ENCODE measurements around the gene ATP1A2. TPM values are rescaled to one million over a fixed set of nuclear protein-coding genes. Genes with fewer than 3 reads are reported as not detected.

Gene ATP1A2
- total and polyA plus RNA-seq, 3 donors from 2014 or later, result 13.2 to 27.9 (median 14.2) TPM

DNA sequence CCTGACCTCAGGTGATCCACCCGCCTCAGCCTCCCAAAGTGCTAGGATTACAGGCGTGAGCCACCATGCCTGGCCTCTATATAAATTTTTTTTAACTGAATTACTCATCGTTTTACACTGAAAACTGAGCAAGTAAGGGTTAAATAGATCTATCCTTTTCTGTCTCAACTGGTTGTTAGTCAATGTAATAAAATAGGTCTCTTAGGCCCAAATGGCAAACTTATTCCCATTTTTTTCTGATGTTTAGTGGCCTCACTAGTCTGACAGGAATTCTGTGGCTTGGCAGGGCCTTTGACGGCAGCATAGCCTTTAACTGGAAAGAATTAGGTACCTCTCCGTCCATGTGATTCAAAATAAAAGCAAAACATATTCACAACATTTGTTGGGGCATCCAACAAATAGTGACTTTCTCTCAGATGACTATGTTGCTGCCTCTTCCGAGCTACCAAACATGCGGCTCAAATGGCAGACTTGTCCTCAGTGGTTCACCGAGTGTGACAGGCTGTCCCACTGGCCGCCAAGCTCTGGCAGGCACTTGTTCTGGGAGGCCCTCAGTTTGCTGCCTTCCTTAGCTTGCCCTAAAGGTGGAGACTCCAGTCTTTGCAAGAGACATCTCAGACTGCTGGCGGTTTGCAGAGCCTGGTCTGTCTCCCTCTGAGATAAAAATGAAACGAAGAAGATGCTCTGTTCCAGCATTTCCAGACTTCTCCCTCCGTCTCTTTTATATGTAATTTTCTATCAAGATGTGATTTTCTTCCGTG, 53.2 kb downstream of the ATP1A2 start:
- H3K9me3 ChIP-seq, result no peaks in the 10 kb centered on the region
- H3K27me3 ChIP-seq, result no peaks in the 10 kb centered on the region
- DNase-seq, result no peak
- intact Hi-C loops (cut with DNase I; ENCODE audit: low total_unique reads), result no loop called here
- H3K36me3 ChIP-seq (ENCODE audit: low read depth, missing control alignments), result no peaks in the 10 kb centered on the region
- TF ChIP-seq POLR2A (IDR thresholded peaks at IDR 0.05), result no peak
- TF ChIP-seq, protein P1, sequence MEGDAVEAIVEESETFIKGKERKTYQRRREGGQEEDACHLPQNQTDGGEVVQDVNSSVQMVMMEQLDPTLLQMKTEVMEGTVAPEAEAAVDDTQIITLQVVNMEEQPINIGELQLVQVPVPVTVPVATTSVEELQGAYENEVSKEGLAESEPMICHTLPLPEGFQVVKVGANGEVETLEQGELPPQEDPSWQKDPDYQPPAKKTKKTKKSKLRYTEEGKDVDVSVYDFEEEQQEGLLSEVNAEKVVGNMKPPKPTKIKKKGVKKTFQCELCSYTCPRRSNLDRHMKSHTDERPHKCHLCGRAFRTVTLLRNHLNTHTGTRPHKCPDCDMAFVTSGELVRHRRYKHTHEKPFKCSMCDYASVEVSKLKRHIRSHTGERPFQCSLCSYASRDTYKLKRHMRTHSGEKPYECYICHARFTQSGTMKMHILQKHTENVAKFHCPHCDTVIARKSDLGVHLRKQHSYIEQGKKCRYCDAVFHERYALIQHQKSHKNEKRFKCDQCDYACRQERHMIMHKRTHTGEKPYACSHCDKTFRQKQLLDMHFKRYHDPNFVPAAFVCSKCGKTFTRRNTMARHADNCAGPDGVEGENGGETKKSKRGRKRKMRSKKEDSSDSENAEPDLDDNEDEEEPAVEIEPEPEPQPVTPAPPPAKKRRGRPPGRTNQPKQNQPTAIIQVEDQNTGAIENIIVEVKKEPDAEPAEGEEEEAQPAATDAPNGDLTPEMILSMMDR (IDR thresholded peaks at IDR 0.05), result no peak
- H3K27ac ChIP-seq, result no peak overlapping the region
- H3K4me1 ChIP-seq, result no peaks in the 10 kb centered on the region
- no peak overlapping the region for H3K4me3 ChIP-seq
- 69 to 75% methylated on average over 13 of the region's 13 CpGs for WGBS, 2 donors

DNA sequence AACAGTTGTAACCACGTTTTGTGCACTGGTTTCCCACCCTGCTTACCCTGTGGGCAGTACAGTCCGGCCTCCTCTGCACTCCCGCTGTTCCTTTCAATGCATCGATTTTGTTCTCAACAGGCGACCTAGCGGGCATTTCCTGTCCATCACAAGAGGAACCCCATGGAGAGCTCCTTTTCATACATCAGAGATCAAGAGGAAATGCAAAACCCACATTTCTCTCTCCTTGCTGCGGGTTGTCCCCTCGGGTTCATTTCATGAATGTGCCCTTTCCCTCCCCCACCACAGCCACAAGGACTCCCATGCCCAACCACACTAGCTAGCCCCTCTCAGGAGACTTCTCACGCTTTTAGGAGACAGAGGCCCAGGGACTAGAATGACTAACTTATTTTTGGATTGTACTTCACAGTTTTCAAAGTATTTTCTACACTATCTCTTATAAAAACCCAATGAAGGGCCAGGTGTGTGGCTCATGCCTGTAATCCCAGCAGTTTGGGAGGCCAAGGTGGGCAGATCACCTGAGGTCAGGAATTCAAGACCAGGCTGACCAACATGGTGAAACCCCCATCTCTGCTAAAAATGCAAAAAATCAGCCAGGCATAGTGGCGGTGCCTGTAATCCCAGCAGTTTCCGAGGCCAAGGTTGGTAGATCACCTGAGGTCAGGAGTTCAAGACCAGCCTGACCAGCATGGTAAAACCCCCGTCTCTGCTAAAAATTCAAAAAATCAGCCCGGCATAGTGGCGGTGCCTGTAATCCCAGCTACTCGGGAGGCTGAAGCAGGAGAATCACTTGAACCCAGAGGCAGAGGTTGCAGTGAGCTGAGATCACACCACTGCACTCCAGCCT, 54.2 kb downstream of the ATP1A2 start:
- no peak for DNase-seq
- Histone ChIP-seq H3K4me1 (no peaks in the 10 kb centered on the region), H3K36me3 (ENCODE audit: low read depth, missing control alignments) (no peaks in the 10 kb centered on the region), H3K9me3 (no peaks in the 10 kb centered on the region), H3K27ac (no peak overlapping the region), H3K27me3 (no peaks in the 10 kb centered on the region), H3K4me3 (no peak overlapping the region)
- intact Hi-C loops (cut with DNase I; ENCODE audit: low total_unique reads), result no loop called here
- WGBS, 2 donors, result 66 to 69% methylated on average over 13 to 15 of the region's 15 CpGs
- TF ChIP-seq POLR2A (IDR thresholded peaks at IDR 0.05), result no peak
- TF ChIP-seq, protein P1 (IDR thresholded peaks at IDR 0.05), result no peak

DNA sequence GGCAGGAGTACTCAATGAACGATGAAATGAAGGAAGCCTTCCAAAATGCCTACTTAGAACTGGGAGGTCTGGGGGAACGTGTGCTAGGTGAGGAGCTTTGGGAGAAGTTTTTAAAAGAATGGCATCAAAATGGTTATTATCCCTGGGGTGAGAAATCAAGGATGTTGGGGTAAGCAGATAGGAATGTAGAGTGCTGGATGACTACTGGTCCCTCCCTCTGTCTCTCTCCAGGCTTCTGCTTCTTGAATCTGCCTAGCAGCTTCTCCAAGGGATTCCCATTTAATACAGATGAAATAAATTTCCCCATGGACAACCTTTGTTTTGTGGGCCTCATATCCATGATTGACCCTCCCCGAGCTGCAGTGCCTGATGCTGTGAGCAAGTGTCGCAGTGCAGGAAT, 55.8 kb downstream of the ATP1A2 start:
- intact Hi-C loops (cut with DNase I; ENCODE audit: low total_unique reads), result no loop called here
- Histone ChIP-seq H3K9me3 (no peaks in the 10 kb centered on the region), H3K27ac (no peak overlapping the region), H3K36me3 (ENCODE audit: low read depth, missing control alignments) (no peaks in the 10 kb centered on the region), H3K27me3 (no peaks in the 10 kb centered on the region), H3K4me1 (peaks cover 2% of the 10 kb centered on the region), H3K4me3 (no peak overlapping the region)
- no peak for DNase-seq
- no peak for TF ChIP-seq POLR2A (IDR thresholded peaks at IDR 0.05)
- TF ChIP-seq, protein P1 (IDR thresholded peaks at IDR 0.05), result no peak
- 90 to 93% methylated on average over 4 of the region's 4 CpGs for WGBS, 2 donors

DNA sequence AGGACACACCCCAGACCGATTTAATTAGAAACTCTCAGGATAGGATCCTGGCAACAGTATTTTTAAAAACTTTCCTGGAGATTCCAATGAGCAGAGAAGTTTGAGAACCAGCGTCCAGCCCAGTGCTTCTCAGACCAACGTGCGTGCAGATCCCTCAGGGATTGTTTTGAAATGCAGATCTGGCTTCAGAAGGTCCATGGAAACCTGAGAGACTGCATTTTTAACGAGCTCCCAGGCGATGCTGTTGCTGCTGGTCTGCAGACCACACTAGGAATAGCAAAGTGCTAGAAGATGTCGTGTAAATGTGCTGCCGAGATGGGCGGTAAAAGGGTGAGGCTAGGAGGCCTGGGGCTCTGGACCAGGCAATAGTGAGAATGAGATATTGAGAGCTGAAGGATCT, 56.4 kb downstream of the ATP1A2 start:
- intact Hi-C loops (cut with DNase I; ENCODE audit: low total_unique reads), result no loop called here
- TF ChIP-seq, protein P1 (IDR thresholded peaks at IDR 0.05), result no peak
- no peak for TF ChIP-seq POLR2A (IDR thresholded peaks at IDR 0.05)
- Histone ChIP-seq H3K36me3 (ENCODE audit: low read depth, missing control alignments) (no peaks in the 10 kb centered on the region), H3K9me3 (no peaks in the 10 kb centered on the region), H3K27me3 (no peaks in the 10 kb centered on the region), H3K27ac (no peak overlapping the region), H3K4me3 (no peak overlapping the region), H3K4me1 (peaks cover 7% of the 10 kb centered on the region)
- no peak for DNase-seq
- 67 to 80% methylated on average over 9 of the region's 9 CpGs for WGBS, 2 donors
